GM18508 (cell line): ENCODE data around the gene PPP1R37.
"Not testable (repeated sequence)": the region's sequence is repeated elsewhere in the genome, so short reads cannot be mapped to it uniquely, and the experiment has no call there.

Experiments
- ATAC-seq: cut with Tn5 transposase; IDR thresholded peaks from one replicate; pipeline ENCODE4 v1.9.1; 2021; ENCODE audit warnings: moderate number of reproducible peaks; ENCODE audit not compliant: insufficient read depth, unreplicated experiment

Gene PPP1R37

DNA sequence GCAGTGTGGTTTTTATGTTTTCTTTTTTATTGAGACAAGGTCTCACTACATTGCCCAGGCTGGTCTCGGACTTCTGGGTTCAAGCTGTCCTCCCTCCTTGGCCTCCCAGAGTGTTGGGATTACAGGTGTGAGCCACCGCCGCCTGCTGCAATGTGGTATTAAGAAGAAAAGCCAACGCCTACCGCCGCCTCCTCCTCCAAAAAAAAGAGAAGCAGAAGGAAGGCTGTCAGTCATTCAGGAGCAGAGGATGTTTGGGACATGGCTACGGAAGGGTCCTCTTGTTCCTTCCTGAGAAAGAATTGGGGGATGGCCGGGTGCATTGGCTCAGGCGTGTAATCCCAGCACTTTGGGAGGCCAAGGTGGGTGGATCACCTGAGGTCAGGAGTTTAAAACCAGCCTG lies 1.2 kb downstream of the PPP1R37 start:
- no peak for ATAC-seq

DNA sequence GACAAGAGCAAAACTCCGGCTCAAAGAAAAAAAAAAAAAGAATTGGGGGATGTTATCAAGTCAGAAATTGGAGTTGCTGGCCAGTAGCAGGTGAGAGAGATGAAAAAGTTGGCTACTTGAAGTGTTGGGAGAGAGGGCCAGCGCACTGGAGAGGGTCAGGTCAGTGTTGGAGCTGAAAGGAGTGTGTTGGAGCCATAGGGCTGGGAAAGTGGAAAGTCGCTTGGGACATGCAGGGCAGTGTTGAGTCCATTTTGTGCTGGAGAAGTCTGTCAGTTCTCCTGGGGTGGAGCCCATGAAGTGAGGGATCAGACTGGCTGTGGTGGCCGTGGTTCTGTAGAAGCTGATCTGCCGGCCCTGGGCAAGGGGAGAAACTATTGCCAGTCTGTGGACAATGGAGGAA lies 1.7 kb downstream of the PPP1R37 start:
- no peak for ATAC-seq

DNA sequence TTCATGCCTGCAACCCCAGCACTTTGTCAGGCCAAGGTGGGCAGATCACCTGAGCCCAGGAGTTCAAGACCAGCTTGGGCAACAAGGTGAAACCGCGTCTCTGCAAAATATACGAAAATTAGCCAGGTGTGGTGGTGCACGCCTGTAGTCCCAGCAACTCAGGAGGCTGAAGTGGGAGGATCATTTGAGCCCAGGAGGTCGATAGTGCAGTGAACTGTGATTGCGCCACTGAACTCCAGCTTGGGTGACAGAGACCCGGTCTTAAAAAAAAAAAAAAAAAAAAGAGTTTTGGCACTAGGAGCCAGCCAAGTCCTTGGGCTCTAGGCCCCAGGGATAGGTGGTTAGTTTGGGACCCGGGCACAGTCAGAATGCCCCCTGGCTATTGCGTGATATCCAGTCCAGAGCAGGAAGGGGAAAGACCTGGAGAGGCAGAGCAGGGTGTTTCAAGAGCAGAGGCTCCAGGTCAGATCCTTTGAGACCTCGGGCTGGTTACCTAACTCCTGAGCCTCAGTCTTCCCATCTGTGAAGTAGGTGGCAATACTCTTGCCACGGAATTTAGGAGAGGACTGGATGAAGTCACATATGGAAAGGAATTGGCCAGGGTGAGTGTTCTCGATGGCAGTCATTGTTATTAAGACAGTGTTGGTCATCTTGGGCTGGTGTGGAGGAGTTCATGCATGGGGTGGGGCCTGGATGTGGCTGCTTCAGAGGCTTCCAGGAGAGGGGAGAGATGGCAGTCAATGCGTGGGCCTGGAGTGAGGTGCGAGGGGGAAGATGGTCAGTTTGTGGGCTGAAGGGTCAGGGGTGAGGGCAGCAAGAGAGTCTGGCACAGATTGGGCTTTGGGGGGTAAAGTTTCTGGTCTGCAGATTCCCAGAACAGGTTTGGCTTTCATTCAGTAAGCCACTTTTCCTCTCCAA lies 2.8 kb downstream of the PPP1R37 start:
- no peak for ATAC-seq

DNA sequence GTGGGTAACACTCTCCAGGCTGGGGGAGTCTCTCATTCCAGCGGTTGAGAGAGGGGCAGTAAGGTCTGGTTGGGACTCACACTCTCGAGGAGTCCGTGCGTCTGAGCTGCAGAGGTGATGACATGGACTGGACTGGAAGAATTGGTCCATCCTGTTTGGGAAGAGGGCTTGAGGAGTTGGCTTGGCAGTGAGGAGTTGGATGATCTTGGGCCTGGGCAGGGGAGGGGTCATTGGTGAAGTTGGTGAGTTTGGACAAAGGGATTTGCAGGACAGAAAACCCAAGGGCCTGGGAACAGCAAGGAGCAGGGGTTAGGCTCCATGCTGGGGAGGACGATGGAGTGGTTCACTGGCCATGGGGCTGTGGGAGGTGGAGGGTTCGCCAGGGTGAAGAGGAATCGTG lies 3.7 kb downstream of the PPP1R37 start:
- no peak for ATAC-seq

DNA sequence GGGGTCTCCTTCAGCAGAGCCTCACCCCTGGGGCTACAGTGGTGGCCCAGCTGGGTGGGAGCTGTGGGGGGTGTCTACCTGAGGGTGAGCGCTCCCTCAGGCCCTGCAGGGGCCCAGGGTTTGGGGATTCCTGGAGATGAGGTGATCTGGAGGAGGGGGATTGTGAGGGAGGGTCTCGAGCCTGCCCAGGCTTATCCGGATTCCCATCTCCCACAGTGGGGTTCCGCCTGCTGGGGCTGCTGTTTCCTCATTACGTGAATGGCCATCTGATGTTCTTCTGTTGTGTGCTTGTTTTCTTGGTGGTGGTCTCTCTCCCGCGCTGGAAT lies 4.4 kb downstream of the PPP1R37 start:
- ATAC-seq: no peak

DNA sequence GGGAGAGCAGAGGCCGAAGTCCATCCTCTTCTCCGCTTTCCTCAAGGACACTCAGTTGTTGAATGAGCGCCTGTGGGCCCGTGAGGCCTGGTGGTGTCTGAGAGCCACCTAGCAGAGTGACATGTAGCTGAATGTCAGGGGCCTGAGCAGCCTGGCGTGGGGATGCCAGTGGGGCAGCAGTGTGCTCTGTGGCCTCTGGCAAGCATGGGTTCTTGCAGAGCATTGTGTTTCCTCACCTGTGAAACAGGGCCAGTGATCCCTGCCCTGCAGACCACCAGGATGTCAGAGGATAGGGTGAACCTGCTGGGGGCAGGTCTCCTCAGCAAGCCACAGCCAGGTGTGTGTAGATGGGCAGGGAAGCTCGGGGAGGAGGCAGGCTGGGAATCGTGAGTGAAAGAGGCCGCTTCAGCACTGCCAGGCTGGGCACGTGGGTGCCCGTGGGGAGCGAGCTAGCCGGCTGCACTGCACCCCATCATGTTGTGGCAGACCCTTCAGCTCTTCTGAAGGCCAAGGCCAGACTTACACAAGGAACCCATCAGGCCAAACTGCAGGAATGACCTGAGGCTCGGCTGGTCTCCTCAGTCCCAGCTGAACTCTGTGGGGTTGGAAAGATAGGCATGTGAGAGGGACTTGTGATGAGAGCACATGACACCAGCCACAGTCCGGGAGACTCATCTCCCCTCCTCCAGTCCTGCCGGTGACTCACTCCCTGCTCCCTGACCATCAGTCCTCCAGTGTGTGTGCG lies 5.0 kb downstream of the PPP1R37 start:
- no peak for ATAC-seq

DNA sequence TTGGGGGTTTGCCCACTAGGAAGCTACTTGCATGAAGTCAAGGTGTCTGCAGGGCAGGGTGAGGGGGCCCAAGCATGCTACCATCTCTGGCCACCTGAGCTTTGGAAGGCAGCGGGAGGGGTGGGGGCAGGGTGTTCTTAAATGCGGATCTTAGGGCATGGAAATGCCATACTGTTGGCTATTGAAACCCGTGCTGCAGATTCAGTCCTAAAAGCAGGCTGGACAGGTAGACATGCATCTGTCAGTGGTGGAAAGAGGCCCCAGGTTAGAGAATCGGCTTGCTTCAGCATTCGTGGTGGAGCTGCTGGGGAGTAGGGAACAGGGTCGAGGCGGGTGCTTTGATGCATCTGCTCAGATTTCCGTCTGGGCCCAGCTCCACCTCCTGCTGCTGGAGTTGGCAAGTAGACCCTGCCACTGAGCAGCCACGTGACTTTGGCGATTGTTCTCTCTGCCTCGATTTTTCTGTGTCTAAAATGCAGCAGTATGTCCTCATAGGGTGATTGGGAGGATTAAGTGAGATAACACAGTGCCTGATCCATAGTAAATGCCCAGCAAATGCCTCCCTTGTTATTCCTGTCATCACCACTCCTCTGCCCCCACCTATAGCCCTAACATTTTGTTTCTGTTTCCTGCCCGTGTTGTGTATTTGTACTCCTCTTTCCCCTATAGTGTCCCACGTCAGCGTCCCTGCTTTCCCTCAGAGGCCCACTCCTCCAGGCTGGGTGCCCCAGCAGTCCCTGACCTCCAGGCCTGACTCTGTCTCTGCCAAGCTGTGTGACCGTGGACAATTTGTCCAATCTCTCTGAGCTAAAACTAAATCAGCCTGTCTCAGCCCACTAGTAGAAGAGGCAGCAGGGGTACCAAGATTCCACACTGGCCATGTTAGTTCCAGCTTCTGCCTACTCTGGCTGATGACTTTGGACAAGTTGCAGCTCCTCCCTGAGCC lies 5.8 kb downstream of the PPP1R37 start:
- ATAC-seq: no peak

DNA sequence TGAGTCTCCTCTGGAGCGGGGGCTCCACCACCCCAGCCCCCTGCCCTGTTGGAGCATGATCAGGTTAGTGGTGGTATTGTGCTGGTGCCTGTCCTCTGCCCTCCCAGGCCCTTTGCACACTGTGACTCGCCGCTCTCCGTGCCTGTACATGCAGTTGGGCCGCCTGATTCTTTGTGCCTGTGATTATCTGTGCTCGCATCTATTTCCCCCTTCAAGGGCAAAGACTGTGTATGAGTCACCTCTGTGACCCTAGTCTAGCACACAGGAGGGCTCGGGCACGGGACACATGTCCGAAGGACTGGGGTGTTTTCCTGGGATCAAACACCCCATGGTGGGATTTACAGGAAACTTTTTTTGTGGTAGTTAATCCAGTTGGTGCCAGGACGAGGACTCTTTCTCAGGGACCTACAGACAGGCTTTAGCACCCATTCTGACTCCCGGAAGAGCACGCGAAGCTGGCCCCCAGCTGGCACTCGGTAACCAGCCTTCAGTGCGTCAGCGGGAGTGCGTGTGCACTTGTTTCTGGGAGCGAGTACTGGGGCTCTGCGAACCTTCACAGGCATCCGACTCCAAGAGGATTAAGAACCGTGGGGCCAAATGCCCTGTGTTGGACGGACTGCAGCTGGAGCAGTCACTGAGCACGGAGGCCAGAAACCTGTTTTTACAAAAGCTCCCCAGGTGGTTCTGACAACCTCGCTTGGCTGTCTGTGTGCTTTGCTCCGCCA lies 6.7 kb downstream of the PPP1R37 start:
- no peak for ATAC-seq

DNA sequence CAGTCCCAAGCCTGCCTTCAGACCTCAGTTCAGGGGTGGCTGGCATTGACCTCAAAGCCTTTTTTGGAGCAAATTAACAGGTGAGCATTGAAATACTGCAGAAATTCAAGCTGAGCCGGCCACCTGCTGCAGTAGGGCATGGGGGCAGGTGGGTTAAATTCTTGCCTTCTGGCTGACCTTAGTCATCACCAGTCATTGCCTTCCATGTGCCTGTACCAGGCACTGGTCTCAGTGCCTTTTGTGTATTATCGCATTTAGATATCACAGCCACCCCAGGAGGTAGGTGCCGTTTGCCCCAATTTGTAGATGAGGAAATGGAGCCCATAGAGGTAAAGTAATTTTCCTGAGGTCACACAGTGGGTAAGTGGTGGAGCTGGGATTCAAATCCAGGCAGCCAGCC lies 7.2 kb downstream of the PPP1R37 start:
- ATAC-seq: no peak

DNA sequence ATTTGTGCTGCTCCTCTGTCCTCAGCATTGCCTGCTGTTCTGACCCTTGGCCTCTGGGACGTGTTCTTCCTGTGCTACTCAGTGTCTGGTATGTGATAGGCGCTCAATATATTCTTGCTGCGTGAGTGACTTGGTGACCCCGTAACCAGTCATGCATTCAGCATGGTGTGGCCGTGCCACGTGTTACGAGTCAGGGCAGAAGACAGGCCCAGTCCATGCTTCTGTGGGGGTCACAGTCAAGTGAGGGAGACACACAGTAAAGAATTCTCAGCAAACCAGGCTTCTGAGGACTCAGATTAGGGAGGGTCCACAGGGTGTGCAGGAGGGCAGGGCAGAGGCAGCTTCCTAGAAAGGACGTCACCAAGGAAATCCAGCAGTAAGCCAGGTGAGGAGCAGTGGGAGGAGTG lies 7.9 kb downstream of the PPP1R37 start:
- no peak for ATAC-seq

DNA sequence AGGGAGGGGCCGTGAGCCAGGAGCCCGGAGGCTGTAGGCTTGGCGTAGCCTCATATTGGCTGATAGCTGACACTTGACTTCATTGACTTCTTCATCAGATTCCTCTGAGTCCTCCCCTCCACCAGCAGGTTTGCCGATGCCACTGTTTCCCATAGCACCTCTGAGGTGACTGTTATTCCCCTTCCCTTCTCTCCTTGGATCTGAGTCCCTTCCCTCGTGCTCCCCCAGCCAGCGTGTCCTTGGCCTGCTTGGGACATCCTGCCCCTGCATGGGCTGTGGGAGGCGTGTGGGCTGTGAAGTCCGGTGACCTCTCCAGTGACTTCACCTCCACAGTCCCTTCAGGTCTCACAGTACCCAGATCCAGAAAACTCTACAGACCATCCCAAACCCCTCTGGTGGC lies 8.8 kb downstream of the PPP1R37 start:
- no peak for ATAC-seq

DNA sequence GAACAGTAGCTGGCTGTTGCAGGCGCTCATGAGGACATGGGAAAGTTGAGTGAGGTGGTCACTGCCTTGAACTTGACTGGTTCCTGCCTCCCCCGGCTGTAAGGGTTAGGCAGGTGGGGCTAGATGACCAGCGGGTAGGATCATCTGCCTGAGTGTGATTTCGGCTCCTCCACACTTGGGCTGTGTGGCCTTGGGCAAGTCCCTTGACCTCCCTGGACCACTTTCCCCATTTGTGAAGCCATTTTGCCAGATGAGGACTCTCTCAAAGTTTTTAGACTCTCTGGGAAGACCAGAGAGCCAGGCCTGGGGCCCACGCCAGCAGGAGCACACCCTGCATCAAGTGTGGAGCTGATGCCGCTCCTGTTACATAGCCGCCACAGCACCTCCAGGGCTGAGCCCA lies 9.5 kb downstream of the PPP1R37 start:
- no peak for ATAC-seq

DNA sequence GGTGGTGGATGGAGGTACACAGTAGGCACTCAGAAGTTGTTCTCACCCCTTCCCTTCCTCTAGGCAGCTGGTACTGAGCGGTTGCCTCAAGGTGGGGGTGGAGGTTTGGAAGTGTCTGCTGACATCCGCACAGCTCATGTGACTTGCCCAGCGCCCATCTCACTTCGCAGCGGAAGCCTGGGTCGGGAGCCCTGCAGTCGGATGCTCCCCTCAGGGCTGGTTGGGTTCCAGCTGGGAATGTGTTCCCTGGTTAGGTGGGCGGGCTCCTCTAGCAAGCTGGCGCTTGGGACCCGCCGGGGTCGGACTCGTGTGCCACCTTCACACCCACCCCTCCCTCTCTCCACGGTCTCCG lies 10.2 kb downstream of the PPP1R37 start:
- ATAC-seq: no peak

DNA sequence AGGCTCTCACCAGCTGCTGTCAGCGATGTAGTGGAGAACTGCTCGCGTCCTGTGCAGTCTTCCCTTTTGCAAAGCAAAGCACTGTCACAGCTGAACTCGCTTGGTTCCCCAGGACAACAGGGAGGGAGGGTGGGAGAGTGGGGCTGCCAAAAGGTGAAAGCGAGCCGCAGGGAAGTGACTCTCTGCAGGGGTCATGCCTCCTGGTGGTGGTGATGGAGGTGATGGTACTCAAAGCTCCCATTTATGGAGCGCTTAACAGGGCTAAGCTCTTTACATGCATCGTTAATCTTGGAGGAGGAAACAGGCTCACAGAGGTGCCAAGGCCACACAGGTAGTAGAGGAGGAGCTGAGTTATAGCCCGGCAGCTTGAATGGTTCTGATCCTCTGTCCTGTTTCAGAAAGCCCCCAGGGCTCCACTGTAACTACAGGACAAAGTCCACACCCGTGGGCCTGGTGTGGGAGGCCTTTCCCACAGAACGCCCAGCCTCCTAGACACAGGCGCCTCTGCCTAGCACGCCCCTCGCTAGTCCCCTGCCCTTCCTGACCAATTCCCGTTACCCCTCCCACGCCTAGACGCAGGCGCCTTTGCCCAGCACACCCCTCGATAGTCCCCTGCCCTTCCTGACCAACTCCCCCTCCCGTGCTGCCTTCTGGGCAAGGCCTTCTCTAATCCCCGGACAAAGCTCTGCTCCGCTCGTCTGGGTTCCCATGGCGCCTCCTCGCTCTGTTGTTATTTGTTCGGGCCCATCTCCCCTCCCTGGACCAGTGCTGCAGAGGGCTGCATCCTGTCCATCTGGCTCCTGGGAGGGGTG lies 10.7 kb downstream of the PPP1R37 start:
- no peak for ATAC-seq

DNA sequence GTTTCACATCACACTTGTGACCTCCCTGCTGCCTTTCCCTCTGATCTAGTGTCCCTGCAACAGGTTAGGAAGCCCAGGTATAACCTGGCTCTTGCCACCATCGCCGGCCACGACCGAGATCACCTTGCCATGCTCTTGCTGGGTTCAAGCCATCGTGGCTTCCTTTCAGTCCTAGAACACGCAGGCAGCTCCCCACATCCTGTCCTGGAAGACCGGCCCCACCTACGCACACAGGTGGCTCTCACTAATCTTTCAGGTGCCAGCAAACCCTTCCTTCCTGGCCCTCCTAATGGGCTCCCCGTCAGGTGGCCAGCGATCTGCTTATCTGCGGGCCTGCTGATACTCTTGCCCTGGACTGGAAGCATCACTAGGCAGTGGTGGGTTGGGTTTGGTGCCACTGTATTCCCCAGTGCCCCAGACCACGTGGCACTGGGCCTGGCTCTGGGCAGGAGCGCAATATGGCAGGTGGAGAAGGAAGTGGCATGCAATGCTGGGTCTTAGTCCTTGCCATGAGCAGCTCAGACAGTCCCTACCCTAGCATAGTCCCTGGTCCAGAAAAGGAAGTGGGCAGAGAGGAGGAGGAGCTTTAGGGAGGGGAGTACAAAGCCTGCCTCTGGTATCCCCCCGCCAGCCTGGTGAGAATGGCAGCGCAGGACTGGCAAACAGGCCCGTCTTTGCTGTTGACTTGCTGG lies 11.8 kb downstream of the PPP1R37 start:
- ATAC-seq: no peak

DNA sequence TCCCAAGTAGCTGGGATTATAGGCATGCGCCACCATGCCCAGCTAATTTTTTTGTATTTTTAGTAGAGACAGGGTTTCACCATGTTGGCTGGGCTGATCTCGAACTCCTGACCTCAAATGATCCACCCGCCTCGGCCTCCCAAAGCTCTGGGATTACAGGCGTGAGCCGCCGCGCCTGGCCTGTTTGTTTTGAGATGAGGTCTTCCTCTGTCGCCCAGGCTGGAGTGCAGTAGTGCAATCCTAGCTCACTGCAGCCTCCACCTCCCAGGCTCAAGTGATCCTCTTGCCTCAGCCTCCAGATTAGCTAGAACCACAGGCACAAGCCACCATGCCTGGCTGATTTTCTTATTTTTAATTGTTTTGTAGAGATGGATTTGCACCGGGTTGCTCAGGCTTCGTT lies 13.4 kb downstream of the PPP1R37 start:
- ATAC-seq: not testable (repeated sequence)

DNA sequence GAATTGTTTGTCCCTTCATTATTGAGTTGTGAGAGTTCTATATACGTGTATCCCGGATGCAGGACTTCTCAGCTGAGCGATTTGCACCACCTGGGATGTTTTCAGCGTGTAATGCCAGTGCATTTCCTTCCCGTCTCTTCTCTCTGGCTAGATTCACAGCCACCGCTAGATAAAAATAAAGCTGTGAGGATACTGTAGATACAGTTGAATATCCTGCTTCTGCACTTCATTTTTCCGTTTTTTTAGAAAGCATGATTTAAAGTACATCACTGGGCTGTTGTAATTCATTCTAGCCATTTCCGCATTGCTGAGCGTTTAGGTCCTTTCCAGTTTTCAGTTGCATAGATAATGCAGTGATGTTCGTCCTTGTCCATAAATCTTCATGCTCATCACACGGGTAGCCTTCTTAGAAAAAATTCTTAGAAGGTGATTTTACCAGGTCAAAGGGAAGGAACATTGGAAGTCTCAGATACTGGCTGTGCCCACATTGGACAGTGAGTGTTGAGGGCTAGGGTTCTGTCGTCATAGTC lies 14.7 kb downstream of the PPP1R37 start:
- no peak for ATAC-seq

DNA sequence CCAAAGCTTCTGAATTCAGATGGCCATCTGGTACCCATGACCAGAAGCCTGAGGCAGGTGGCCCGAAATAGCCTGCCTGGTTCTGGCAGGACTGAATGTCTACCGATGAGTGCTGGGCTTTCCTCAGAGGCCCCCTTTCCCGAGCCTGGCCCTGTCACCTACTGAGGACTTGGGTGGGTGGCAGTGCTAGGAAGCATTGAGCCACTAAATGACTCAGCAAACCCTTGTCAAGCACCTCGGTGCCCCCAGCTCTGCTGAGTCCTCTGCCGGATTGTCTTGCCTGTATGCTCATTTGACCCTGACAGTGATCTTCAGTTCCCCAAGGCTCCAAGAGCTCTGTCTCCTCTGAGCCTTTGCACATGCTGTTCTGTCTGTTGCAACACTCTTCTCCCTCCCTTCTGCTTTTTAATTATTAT lies 17.9 kb downstream of the PPP1R37 start:
- no peak for ATAC-seq
